OCI-LY3 (cell line): ENCODE data around the gene SNTG2.
"Not testable (repeated sequence)": the region's sequence is repeated elsewhere in the genome, so short reads cannot be mapped to it uniquely, and the experiment has no call there.

ENCODE experiments used
- H2AFZ ChIP-seq: fragments of 200-600, 300-600 bp; shearing (Covaris generic); 2 replicates; pipeline ENCODE4 v1.6.0; 2014; ENCODE audit warnings: antibody characterized with exemption, low read depth, low read length
- H3K27ac ChIP-seq: fragments of 200-600, 300-600 bp; sonication (generic); 2 replicates; pipeline ENCODE4 v1.5.1; 2014; ENCODE audit warnings: mild to moderate bottlenecking, low read length, moderate library complexity, mixed read lengths
- H3K27me3 ChIP-seq: fragments of 200-600, 300-600 bp; sonication (generic); 2 replicates; pipeline ENCODE4 v1.6.1; 2014; ENCODE audit warnings: low read depth, low read length, mixed read lengths
- H3K36me3 ChIP-seq: fragments of 200-600, 300-600 bp; sonication (generic); replicated peaks from 2 replicates; pipeline ENCODE3; 2014; ENCODE audit warnings: low read depth, low read length, mixed read lengths
- H3K4me1 ChIP-seq: fragments of 300-600, 200-600 bp; sonication (generic); 2 replicates; pipeline ENCODE4 v1.6.1; 2014; ENCODE audit warnings: low read length, mixed read lengths
- H3K4me2 ChIP-seq: fragments of 200-600, 300-600 bp; sonication (generic); 2 replicates; pipeline ENCODE4 v1.6.1; 2014; ENCODE audit warnings: low read length, mixed read lengths
- H3K4me3 ChIP-seq: fragments of 300-600, 200-600 bp; sonication (generic); 2 replicates; pipeline ENCODE4 v1.5.1; 2014; ENCODE audit warnings: antibody characterized with exemption, mild to moderate bottlenecking, low read length, moderate library complexity
- H3K79me2 ChIP-seq: fragments of 300-600, 200-600 bp; shearing (Covaris generic); 2 replicates; pipeline ENCODE4 v1.6.1; 2014; ENCODE audit warnings: mild to moderate bottlenecking, low read length, mixed read lengths
- H3K9ac ChIP-seq: fragments of 300-600, 200-600 bp; shearing (Covaris generic); 2 replicates; pipeline ENCODE4 v1.6.0; 2014; ENCODE audit warnings: mild to moderate bottlenecking, low read length, moderate library complexity
- H3K9me3 ChIP-seq: fragments of 200-600, 300-600 bp; shearing (Covaris generic); 2 replicates; pipeline ENCODE4 v1.6.1; 2014; ENCODE audit warnings: low read length, mixed read lengths; ENCODE audit not compliant: insufficient read depth
- H4K20me1 ChIP-seq: fragments of 200-600, 300-600 bp; sonication (generic); 2 replicates; pipeline ENCODE4 v1.6.1; 2016; ENCODE audit warnings: low read length, mixed read lengths; ENCODE audit not compliant: insufficient read depth
- CTCF ChIP-seq: fragments of 200-600, 300-600 bp; sonication (generic); IDR thresholded peaks from 2 replicates; pipeline ENCODE4 v1.5.1; 2014; ENCODE audit warnings: antibody characterized with exemption, low read length, low read depth
- EZH2phosphoT487 ChIP-seq: fragments of 200-600 bp; shearing (Covaris generic); IDR thresholded peaks from 2 replicates; pipeline ENCODE4 v1.6.1; 2018; ENCODE audit warnings: antibody characterized with exemption, mixed run types, low read depth

SNTG2 gene

GRCh38 chr2:1414121-1414520, 463.5 kb downstream of the SNTG2 start:
- H3K4me3 ChIP-seq = no peak overlapping the region
- H3K36me3 ChIP-seq = no peaks in the 10 kb centered on the region
- no peak overlapping the region for H3K9ac ChIP-seq
- TF ChIP-seq EZH2phosphoT487 (no peak), CTCF (no peak)
- no peak overlapping the region for H3K27ac ChIP-seq
- no peak overlapping the region for H3K4me2 ChIP-seq
- peaks cover 11% of the 10 kb centered on the region; the same call in 1 of the 2 replicates for H3K27me3 ChIP-seq
- H3K4me1 ChIP-seq = no peaks in the 10 kb centered on the region
- H4K20me1 ChIP-seq = no peaks in the 10 kb centered on the region
- H3K9me3 ChIP-seq = no peaks in the 10 kb centered on the region
- H3K79me2 ChIP-seq = no peaks in the 10 kb centered on the region
- H2AFZ ChIP-seq = no peak overlapping the region

- H4K20me1 ChIP-seq, H3K36me3 ChIP-seq, H2AFZ ChIP-seq, H3K9ac ChIP-seq, H3K4me2 ChIP-seq, H3K4me1 ChIP-seq, H3K9me3 ChIP-seq, H3K79me2 ChIP-seq, H3K27ac ChIP-seq, H3K4me3 ChIP-seq: not testable (repeated sequence)
- H3K27me3 ChIP-seq = peaks cover 17% of the 10 kb centered on the region; the same call in 1 of the 2 replicates
Measured at GRCh38 chr2:1414901-1415300, 464.3 kb downstream of the SNTG2 start.

- no peak overlapping the region for H3K4me3 ChIP-seq
- no peaks in the 10 kb centered on the region for H3K4me1 ChIP-seq
- peaks cover 17% of the 10 kb centered on the region; the same call in 1 of the 2 replicates for H3K27me3 ChIP-seq
- TF ChIP-seq CTCF = no peak
- no peak for TF ChIP-seq EZH2phosphoT487
- H3K36me3 ChIP-seq = no peaks in the 10 kb centered on the region
- H2AFZ ChIP-seq = no peak overlapping the region
- no peaks in the 10 kb centered on the region for H3K9me3 ChIP-seq
- no peaks in the 10 kb centered on the region for H3K79me2 ChIP-seq
- H3K27ac ChIP-seq = no peak overlapping the region
- H3K4me2 ChIP-seq = no peak overlapping the region
- H3K9ac ChIP-seq = no peak overlapping the region
- no peaks in the 10 kb centered on the region for H4K20me1 ChIP-seq
Measured at GRCh38 chr2:1415501-1415900, 464.9 kb downstream of the SNTG2 start.
